Endothelial cell of umbilical vein (primary cell): Measurements from ENCODE around the gene NEURL1B.

Experiments
- EZH2 ChIP-seq: IDR thresholded peaks from 2 replicates; pipeline ENCODE4 v1.6.1; 2012; ENCODE audit warnings: borderline replicate concordance, low read depth, mild to moderate bottlenecking, moderate library complexity, low read length, inconsistent platforms; ENCODE audit not compliant: severe bottlenecking
- POLR2A ChIP-seq: IDR thresholded peaks from 2 replicates; pipeline ENCODE4 v1.6.1; 2012; ENCODE audit warnings: low read depth, mild to moderate bottlenecking, control low read depth, low read length
- TF ChIP-seq, protein P1 (sequence below), 2 donors: IDR thresholded peaks; 1 replicate in 1 of 2; 2 replicates in 1 of 2; pipeline ENCODE4 v1.5.1; 2011; ENCODE audit warnings: low read length in 2 of 2, mild to moderate bottlenecking in 2 of 2, moderate library complexity in 2 of 2, control low read depth in 1 of 2, inconsistent platforms in 1 of 2, low read depth in 1 of 2; ENCODE audit not compliant: insufficient read depth in 1 of 2; ENCODE audit errors: extremely low read depth in 1 of 2

- no peak for TF ChIP-seq POLR2A
- TF ChIP-seq, protein P1, sequence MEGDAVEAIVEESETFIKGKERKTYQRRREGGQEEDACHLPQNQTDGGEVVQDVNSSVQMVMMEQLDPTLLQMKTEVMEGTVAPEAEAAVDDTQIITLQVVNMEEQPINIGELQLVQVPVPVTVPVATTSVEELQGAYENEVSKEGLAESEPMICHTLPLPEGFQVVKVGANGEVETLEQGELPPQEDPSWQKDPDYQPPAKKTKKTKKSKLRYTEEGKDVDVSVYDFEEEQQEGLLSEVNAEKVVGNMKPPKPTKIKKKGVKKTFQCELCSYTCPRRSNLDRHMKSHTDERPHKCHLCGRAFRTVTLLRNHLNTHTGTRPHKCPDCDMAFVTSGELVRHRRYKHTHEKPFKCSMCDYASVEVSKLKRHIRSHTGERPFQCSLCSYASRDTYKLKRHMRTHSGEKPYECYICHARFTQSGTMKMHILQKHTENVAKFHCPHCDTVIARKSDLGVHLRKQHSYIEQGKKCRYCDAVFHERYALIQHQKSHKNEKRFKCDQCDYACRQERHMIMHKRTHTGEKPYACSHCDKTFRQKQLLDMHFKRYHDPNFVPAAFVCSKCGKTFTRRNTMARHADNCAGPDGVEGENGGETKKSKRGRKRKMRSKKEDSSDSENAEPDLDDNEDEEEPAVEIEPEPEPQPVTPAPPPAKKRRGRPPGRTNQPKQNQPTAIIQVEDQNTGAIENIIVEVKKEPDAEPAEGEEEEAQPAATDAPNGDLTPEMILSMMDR (IDR thresholded peaks at IDR 0.05; ENCODE audit: extremely low read depth in 1 of 2, insufficient read depth in 1 of 2, low read depth in 1 of 2, low read length in 2 of 2), result no peak
- no peak for TF ChIP-seq EZH2
These were observed 54.4 kb downstream of the NEURL1B start for GRCh38 chr5:172695232-172696054.
